K562 (cell line): ENCODE measurements around the gene ZNF513. TPM values are rescaled to one million over a fixed set of nuclear protein-coding genes. Genes with fewer than 3 reads are reported as not detected.

Experiments used
- DPF2 ChIP-seq: fragments of 450-650 bp; IDR thresholded peaks from 2 replicates; pipeline ENCODE4 v1.6.1; 2016
- E2F3 ChIP-seq: fragments of 250-450 bp; sonication (Bioruptor Pico); IDR thresholded peaks from 2 replicates; pipeline ENCODE4 v1.4.0; 2020; ENCODE audit warnings: mild to moderate bottlenecking
- EGR1 ChIP-seq: fragments of 450-650 bp; conservative IDR thresholded peaks from 2 replicates; pipeline ENCODE4 v1.6.1; 2017; ENCODE audit warnings: mild to moderate bottlenecking
- FOSL1 ChIP-seq: fragments of 200-800 bp; sonication (Bioruptor generic); conservative IDR thresholded peaks from 2 replicates; pipeline ENCODE4 v1.6.1; 2016; ENCODE audit warnings: missing genetic modification characterization, missing compliant biosample characterization
- FOXK1 ChIP-seq: sonication (generic); formaldehyde crosslinking; IDR thresholded peaks from 2 replicates; pipeline ENCODE4 v1.8.0; 2022; ENCODE audit warnings: missing genetic modification reagents, mild to moderate bottlenecking, borderline replicate concordance
- NFXL1 ChIP-seq: fragments of 450-650 bp; formaldehyde crosslinking; IDR thresholded peaks from 2 replicates; pipeline ENCODE4 v1.4.0; 2021; ENCODE audit warnings: mild to moderate bottlenecking
- PCBP2 ChIP-seq: fragments of 200-400 bp; formaldehyde crosslinking; IDR thresholded peaks from 2 replicates; pipeline ENCODE4 v1.6.1; 2018; ENCODE audit warnings: low read length, low read depth, mild to moderate bottlenecking, moderate library complexity; ENCODE audit not compliant: poor library complexity, severe bottlenecking
- RBFOX2 ChIP-seq: fragments of 200-400 bp; formaldehyde crosslinking; IDR thresholded peaks from 2 replicates; pipeline ENCODE4 v1.6.1; 2017; ENCODE audit warnings: low read depth, mild to moderate bottlenecking, low read length, moderate library complexity
- RBM22 ChIP-seq: fragments of 200-400 bp; formaldehyde crosslinking; IDR thresholded peaks from 2 replicates; pipeline ENCODE4 v1.6.1; 2018; ENCODE audit warnings: low read length, low read depth; ENCODE audit not compliant: poor library complexity, severe bottlenecking
- SMAD3 ChIP-seq: fragments of 450-650 bp; formaldehyde crosslinking; conservative IDR thresholded peaks from 2 replicates; pipeline ENCODE4 v1.4.0; 2020; ENCODE audit warnings: mild to moderate bottlenecking
- SRF ChIP-seq, 2 experiments: fragments of 250-450, 450-650 bp in 1 of 2; sonication (Bioruptor Pico) in 1 of 2; sonication (generic) in 1 of 2; formaldehyde crosslinking; IDR thresholded peaks; 2 replicates each; pipeline versions ENCODE4 v1.5.0 to v1.5.1; 2020 to 2022; ENCODE audit warnings: mild to moderate bottlenecking in 1 of 2, missing genetic modification reagents in 1 of 2
- ZNF584 ChIP-seq: fragments of 200-800 bp; sonication (Bioruptor generic); IDR thresholded peaks from 2 replicates; pipeline ENCODE4 v1.6.1; 2016; ENCODE audit warnings: low read depth, mild to moderate bottlenecking, missing genetic modification characterization, missing compliant biosample characterization
- polyA plus RNA-seq, 8 experiments: library from polyadenylated mRNA; depleted of rRNA in 4 of 8; stranded (reverse) in 5 of 8; unstranded in 3 of 8; fragments of >200 nt; fragmentation: Nextera tagmentation in 2 of 8; fragmentation: Illumina TruSeq in 1 of 8; extraction: Ambion mirVana in 2 of 8; extraction: Trizol in 1 of 8; gene quantifications; 2 replicates each; pipeline versions ENCODE4 v1.2.1 to v1.2.3, GENCODE V29; 2011 to 2014; ENCODE audit warnings: inconsistent platforms in 1 of 8, missing spikeins in 1 of 8
- total RNA-seq, 7 experiments: library from RNA; depleted of rRNA in 6 of 7; stranded (reverse); fragments of >200 nt in 6 of 7; fragmentation: Illumina TruSeq in 2 of 7; extraction: Trizol in 2 of 7; gene quantifications; 2 replicates each; pipeline versions ENCODE4 v1.2.1 to v1.2.3, GENCODE V29; 2011 to 2021; ENCODE audit warnings: low replicate concordance in 1 of 7
- TF ChIP-seq, protein P1 (sequence below): sonication (generic); formaldehyde crosslinking; IDR thresholded peaks from 2 replicates; pipeline ENCODE4 v1.8.0; 2022; ENCODE audit warnings: mild to moderate bottlenecking, low read depth, missing genetic modification reagents
- TF ChIP-seq, protein P2 (sequence below), 2 experiments: fragments of 450-650 bp; conservative IDR thresholded peaks; 2 replicates each; pipeline ENCODE4 v1.6.1; 2017; ENCODE audit warnings: mild to moderate bottlenecking in 2 of 2, moderate library complexity in 2 of 2
- TF ChIP-seq, protein P3 (sequence below): fragments of 450-650 bp; IDR thresholded peaks from 2 replicates; pipeline ENCODE4 v1.6.1; 2017; ENCODE audit warnings: antibody characterized with exemption

The ZNF513 gene
- total and polyA plus RNA-seq, 9 of the 15 experiments (the other 6 are each of a cell fraction or from before 2014, with no cell fraction given), result 0.04 to 13.6 (median 4.4) TPM

DNA sequence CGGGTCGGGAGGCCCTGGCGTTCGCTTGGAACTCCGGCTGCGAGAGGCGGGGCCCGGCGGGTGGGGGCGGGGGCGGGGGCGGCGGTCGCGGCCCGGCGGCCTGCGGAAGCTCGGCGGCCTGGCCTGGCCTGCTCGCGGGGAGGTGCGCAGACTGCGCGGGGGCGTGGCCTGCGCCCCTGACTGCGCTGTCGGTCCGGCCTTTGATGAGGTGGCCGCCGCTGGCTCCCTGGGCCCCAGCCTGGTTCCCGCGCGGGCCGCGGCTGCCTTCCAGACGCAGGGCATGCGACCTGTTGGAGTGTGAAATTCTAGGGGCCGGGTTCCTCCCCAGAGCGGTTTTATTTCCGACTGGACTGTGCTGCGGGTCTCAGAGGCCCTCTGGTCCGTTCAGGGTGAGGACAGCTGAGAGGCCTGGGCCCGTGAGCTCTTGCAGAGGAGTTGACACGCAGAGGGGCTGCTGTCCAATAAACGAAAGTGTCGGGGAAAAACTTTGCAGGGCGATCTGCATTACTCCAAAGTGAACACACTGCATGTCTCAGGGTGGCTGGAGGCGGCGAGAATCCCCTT lies 48.5 kb upstream of the ZNF513 start (continued):
- TF ChIP-seq FOSL1, result no peak
- TF ChIP-seq EGR1, result 0 out of 2 replicates have a peak, but pooled peaks have one; percentile 5
- TF ChIP-seq SRF (CRISPR knock-in tag; IDR thresholded peaks at IDR 0.05), result no peak
- TF ChIP-seq, protein P1, sequence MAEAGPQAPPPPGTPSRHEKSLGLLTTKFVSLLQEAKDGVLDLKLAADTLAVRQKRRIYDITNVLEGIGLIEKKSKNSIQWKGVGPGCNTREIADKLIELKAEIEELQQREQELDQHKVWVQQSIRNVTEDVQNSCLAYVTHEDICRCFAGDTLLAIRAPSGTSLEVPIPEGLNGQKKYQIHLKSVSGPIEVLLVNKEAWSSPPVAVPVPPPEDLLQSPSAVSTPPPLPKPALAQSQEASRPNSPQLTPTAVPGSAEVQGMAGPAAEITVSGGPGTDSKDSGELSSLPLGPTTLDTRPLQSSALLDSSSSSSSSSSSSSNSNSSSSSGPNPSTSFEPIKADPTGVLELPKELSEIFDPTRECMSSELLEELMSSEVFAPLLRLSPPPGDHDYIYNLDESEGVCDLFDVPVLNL (CRISPR knock-in tag), result no peak
- no peak for TF ChIP-seq ZNF584 (CRISPR knock-in tag)
- TF ChIP-seq, protein P2, sequence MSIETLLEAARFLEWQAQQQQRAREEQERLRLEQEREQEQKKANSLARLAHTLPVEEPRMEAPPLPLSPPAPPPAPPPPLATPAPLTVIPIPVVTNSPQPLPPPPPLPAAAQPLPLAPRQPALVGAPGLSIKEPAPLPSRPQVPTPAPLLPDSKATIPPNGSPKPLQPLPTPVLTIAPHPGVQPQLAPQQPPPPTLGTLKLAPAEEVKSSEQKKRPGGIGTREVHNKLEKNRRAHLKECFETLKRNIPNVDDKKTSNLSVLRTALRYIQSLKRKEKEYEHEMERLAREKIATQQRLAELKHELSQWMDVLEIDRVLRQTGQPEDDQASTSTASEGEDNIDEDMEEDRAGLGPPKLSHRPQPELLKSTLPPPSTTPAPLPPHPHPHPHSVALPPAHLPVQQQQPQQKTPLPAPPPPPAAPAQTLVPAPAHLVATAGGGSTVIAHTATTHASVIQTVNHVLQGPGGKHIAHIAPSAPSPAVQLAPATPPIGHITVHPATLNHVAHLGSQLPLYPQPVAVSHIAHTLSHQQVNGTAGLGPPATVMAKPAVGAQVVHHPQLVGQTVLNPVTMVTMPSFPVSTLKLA (conservative IDR thresholded peaks at IDR 0.05), result peak; percentile 55; a peak in 3 of 4 replicates
- TF ChIP-seq RBM22, result no peak
- TF ChIP-seq RBFOX2, result peak; percentile 3
- TF ChIP-seq FOXK1 (CRISPR knock-in tag), result no peak
- TF ChIP-seq NFXL1 (CRISPR knock-in tag), result no peak
- TF ChIP-seq DPF2, result peak; percentile 19; the same call in 1 of the 2 replicates
- peak; percentile 81; the same call in 1 of the 2 replicates for TF ChIP-seq E2F3
- TF ChIP-seq PCBP2, result no peak
- TF ChIP-seq, protein P3, sequence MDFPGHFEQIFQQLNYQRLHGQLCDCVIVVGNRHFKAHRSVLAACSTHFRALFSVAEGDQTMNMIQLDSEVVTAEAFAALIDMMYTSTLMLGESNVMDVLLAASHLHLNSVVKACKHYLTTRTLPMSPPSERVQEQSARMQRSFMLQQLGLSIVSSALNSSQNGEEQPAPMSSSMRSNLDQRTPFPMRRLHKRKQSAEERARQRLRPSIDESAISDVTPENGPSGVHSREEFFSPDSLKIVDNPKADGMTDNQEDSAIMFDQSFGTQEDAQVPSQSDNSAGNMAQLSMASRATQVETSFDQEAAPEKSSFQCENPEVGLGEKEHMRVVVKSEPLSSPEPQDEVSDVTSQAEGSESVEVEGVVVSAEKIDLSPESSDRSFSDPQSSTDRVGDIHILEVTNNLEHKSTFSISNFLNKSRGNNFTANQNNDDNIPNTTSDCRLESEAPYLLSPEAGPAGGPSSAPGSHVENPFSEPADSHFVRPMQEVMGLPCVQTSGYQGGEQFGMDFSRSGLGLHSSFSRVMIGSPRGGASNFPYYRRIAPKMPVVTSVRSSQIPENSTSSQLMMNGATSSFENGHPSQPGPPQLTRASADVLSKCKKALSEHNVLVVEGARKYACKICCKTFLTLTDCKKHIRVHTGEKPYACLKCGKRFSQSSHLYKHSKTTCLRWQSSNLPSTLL, result no peak
- TF ChIP-seq SMAD3, result no peak
